T-helper 2 cell treated with Interferon-gamma antibody and Interleukin-4, amounts not matched to agents 5 μg/mL and 100 μg/mL, for 36 hours (primary cell): ENCODE data around the gene MIPOL1.
"Not testable (repeated sequence)": the region's sequence is repeated elsewhere in the genome, so short reads cannot be mapped to it uniquely, and the experiment has no call there.

Source experiments
- DNase-seq: peaks from one replicate; pipeline ENCODE4 v3.0.0; 2021; ENCODE audit warnings: low spot score
- H3K27ac Mint-ChIP-seq: one replicate; pipeline ENCODE4 v1.8.0; 2021; ENCODE audit warnings: mild to moderate bottlenecking, mixed read lengths
- H3K27me3 Mint-ChIP-seq: one replicate; pipeline ENCODE4 v1.8.0; 2021; ENCODE audit warnings: low read depth, mixed read lengths
- H3K36me3 Mint-ChIP-seq: one replicate; pipeline ENCODE4 v1.8.0; 2021; ENCODE audit warnings: low read depth, mixed read lengths
- H3K4me1 Mint-ChIP-seq: one replicate; pipeline ENCODE4 v1.8.0; 2021; ENCODE audit warnings: low read depth, mixed read lengths
- H3K4me3 Mint-ChIP-seq: one replicate; pipeline ENCODE4 v1.8.0; 2022; ENCODE audit warnings: mild to moderate bottlenecking, moderate library complexity, mixed read lengths
- H3K9me3 Mint-ChIP-seq: one replicate; pipeline ENCODE4 v1.8.0; 2021; ENCODE audit warnings: mixed read lengths

MIPOL1 gene

DNA sequence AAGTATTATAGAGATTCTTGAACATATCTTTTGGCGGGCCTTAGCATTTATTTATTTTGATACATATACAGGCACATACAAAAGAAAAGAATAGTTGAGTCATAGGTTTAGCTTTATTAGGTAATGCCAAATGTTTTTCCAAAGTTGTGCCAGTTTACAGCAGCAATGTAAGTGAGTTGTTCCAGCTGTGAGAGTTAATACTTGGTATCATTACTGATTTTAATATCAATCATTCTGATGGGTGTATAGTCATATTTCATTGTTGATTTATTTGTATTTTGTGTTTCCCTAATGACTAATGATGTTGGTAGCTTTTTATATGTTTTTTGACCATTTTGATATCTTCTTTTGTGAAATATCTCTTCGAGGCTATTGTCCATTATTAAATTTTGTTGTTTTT is 122.4 kb downstream of the MIPOL1 start:
- H3K27ac Mint-ChIP-seq: no peak overlapping the region
- H3K36me3 Mint-ChIP-seq: no peaks in the 10 kb centered on the region
- no peaks in the 10 kb centered on the region for H3K27me3 Mint-ChIP-seq
- peaks cover 17% of the 10 kb centered on the region for H3K9me3 Mint-ChIP-seq
- no peak overlapping the region for H3K4me3 Mint-ChIP-seq
- no peaks in the 10 kb centered on the region for H3K4me1 Mint-ChIP-seq
- no peak for DNase-seq

DNA sequence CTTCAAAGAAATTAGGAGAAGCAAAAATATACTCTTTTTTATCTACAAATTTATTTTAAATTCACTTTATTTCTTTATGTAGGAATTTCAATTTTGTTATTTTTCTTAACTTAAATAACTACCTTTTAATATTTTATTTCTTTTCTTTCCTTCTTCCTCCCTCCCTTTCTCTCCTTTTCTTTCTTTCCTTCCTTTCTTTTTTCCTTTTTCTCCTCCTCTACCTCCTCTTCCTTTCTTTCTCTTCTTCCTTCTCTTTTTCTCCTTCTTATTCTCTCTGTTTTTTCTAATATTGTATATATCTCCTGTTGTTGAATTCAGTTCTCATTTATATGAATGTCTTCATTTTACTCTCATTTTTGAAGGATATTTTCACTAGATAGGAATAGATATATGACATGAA is 127.6 kb downstream of the MIPOL1 start:
- H3K27ac Mint-ChIP-seq: no peak overlapping the region
- H3K27me3 Mint-ChIP-seq: no peaks in the 10 kb centered on the region
- peaks cover 12% of the 10 kb centered on the region for H3K9me3 Mint-ChIP-seq
- H3K36me3 Mint-ChIP-seq: no peaks in the 10 kb centered on the region
- H3K4me3 Mint-ChIP-seq: no peak overlapping the region
- H3K4me1 Mint-ChIP-seq: no peaks in the 10 kb centered on the region
- DNase-seq: no peak

DNA sequence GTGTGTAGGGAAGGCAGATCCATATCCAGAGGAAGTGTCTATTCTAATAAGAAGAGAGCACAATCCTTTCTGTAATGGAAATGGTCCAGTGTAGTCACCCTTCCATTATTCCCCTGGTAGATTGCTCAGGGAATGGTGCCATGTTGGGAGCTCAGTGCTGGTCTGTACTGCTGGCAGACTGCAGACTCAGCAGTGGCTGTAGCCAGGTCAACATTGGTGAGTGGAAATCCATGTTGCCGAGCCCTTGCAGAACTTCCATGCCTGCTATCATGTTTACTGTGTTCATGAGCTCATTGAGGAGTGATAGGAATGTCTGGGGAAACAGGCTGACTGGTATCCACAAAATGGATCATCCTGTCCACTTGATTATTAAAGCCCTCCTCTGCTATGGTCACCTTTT is 128.7 kb downstream of the MIPOL1 start:
- no peak overlapping the region for H3K27ac Mint-ChIP-seq
- no peaks in the 10 kb centered on the region for H3K27me3 Mint-ChIP-seq
- H3K4me1 Mint-ChIP-seq: no peaks in the 10 kb centered on the region
- H3K9me3 Mint-ChIP-seq: peaks cover 12% of the 10 kb centered on the region
- H3K36me3 Mint-ChIP-seq: no peaks in the 10 kb centered on the region
- no peak overlapping the region for H3K4me3 Mint-ChIP-seq
- DNase-seq: no peak

DNA sequence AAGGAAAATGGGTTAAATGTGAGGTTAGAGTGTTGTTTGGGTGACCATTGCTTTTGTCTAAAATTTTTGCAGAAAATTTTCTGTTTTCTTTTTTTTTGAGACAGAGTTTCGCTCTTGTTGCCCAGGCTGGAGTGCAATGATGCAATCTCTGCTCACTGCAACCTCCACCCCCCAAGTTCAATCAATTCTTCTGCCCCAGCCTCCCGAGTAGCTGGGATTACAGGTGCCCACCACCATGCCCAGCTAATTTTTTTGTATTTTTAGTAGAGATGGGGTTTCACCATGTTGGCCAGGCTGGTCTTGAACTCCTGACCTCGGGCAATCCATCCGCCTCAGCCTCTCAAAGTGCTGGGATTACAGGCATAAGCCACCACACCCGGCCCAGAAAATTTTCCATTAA is 130.2 kb downstream of the MIPOL1 start:
- H3K27ac Mint-ChIP-seq, H3K4me3 Mint-ChIP-seq, DNase-seq, H3K36me3 Mint-ChIP-seq, H3K4me1 Mint-ChIP-seq, H3K27me3 Mint-ChIP-seq: not testable (repeated sequence)
- peaks cover 12% of the 10 kb centered on the region for H3K9me3 Mint-ChIP-seq

DNA sequence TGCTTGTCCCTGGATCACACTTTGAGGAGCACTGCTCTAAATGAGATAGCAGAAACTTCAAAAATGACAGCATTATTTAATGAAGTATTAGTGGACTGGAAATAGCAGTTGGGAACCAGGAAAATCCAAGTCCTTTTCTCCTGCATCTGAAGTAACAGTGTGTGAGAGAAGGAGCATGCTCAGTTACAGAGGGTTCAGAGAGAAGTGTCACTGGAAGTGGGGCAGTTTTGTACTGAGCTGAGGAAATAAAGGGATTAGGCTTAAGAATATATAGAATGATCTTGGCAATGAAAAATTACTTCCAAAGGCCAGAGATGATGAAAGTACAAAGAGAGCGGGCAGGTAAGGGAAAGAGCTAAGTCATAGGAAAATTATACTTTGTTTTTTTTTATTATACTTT is 130.9 kb downstream of the MIPOL1 start:
- Mint-ChIP-seq H3K36me3 (no peaks in the 10 kb centered on the region), H3K9me3 (peaks cover 11% of the 10 kb centered on the region), H3K27ac (no peak overlapping the region), H3K4me1 (no peaks in the 10 kb centered on the region), H3K27me3 (no peaks in the 10 kb centered on the region), H3K4me3 (no peak overlapping the region)
- DNase-seq: no peak

DNA sequence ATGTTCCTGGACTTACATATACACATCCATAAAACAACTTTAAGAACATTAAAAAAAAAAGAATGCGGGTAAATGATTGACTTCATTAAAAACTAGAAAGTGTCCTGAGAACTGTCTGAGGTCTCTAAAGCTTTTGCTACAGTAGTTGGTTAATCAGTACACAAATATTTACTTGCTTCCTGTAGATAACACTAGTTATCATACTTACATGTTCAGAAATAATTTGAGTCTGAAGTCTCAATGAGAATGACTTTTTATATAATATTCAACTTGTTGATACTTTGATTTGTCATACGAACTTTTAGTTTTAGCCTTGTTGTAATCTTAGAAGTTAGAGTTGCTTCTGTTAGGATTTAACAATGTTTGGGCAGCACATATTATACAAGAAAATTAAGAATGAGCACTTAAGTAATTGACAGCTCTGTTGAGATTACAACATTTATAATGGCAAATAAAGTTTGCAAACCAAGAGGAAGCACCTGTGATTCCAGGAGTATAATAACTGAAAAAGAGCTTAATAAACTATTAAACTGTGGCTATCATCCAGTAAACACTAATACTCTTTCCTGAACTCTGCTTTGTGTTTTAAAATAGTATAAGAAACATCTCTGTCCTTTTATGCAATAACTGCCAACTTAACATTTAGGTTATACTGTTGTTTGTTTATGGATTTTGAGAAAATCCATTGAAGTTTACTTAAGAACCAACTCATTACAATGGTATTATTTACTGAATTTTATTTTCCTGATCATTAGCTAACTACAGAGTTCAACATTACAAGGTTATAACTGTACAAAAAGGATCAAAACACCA is 131.7 kb downstream of the MIPOL1 start:
- H3K27ac Mint-ChIP-seq: no peak overlapping the region
- DNase-seq: no peak

DNA sequence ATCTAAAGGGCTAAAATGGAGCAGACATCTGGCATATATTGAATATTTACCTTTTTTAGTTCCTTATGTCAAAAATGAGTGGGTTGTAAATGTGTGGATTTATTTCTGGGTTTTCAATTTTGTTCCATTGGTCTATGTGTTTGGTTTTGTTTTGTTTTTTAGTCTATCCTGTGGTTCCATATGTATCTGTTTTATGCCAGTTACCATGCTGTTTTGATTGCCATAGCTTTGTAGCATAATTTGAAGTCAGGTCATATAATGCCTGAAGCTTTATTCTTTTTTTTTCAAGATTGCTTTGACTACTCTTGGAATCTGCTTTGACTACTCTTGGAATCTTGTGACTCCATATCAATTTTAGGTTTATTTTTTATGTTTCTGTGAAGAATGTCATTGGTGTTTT is 133.2 kb downstream of the MIPOL1 start:
- H3K36me3 Mint-ChIP-seq: no peaks in the 10 kb centered on the region
- no peak overlapping the region for H3K27ac Mint-ChIP-seq
- no peaks in the 10 kb centered on the region for H3K27me3 Mint-ChIP-seq
- H3K9me3 Mint-ChIP-seq: peaks cover 8% of the 10 kb centered on the region
- no peak for DNase-seq
- no peaks in the 10 kb centered on the region for H3K4me1 Mint-ChIP-seq
- no peak overlapping the region for H3K4me3 Mint-ChIP-seq

More for the DNA sequence above, 131.7 kb downstream of the MIPOL1 start:
- H3K9me3 Mint-ChIP-seq: peaks cover 8% of the 10 kb centered on the region
- no peaks in the 10 kb centered on the region for H3K4me1 Mint-ChIP-seq
- H3K36me3 Mint-ChIP-seq: no peaks in the 10 kb centered on the region
- no peaks in the 10 kb centered on the region for H3K27me3 Mint-ChIP-seq
- H3K4me3 Mint-ChIP-seq: no peak overlapping the region

DNA sequence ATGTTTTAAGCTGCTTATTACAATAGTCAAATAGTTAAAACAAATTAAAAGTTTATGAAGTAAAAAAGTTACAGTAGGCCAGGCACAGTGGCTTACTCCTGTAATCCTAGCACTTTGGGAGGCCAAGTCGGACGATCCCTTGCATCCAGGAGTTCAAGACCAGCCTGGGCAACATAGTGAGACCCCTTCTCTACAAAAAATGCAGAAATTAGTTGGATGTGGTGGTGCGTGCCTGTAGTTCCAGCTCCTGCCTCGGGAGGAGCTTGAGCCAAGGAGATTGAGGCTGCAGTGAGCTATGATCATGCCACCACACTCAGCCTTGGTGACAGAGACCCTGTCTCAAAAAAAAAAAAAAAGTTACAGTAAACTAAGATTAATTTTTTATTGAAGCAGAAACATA is 142.6 kb downstream of the MIPOL1 start:
- no peaks in the 10 kb centered on the region for H3K4me1 Mint-ChIP-seq
- no peaks in the 10 kb centered on the region for H3K27me3 Mint-ChIP-seq
- H3K27ac Mint-ChIP-seq: no peak overlapping the region
- H3K4me3 Mint-ChIP-seq: no peak overlapping the region
- H3K36me3 Mint-ChIP-seq: no peaks in the 10 kb centered on the region
- peaks cover 10% of the 10 kb centered on the region for H3K9me3 Mint-ChIP-seq
- DNase-seq: no peak

DNA sequence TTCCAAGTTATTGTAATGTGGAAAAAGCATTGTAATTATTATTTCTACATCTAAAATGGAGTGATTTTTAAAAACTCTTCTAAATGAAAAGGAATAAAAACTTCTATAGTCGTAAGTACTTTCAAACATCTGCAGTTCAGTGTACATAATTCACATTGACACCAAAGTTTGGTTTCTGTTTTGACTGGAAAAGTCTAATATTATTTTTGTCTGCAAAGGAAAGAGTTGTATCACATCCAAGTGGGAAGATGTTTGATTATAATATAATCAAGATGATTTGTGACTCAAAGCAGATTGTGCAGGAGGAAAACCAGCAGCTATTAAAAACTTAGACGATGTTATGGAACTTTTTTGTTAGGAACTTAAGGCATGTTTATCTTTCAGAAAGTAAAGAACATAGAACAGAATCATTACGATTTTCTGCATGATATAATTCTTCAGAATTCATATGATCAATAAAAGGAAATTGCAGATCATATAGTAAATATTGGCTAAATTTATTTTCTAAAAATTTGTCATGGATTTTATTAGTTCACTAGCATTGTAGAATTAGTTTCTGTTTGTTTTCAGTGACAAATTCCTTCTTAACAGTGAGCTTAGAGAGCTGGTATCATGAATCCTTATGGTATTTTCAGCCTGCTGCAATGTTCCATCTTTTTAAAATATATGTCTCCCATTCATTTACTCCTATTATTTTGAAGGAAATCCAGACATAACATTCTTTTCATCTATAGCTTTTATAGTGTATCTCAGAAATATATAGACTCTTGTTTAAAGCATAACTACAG is 145.8 kb downstream of the MIPOL1 start:
- no peak for DNase-seq
- H3K9me3 Mint-ChIP-seq: peaks cover 27% of the 10 kb centered on the region
- no peaks in the 10 kb centered on the region for H3K27me3 Mint-ChIP-seq
- no peak overlapping the region for H3K27ac Mint-ChIP-seq
- H3K4me1 Mint-ChIP-seq: no peaks in the 10 kb centered on the region
- no peaks in the 10 kb centered on the region for H3K36me3 Mint-ChIP-seq
- H3K4me3 Mint-ChIP-seq: no peak overlapping the region

DNA sequence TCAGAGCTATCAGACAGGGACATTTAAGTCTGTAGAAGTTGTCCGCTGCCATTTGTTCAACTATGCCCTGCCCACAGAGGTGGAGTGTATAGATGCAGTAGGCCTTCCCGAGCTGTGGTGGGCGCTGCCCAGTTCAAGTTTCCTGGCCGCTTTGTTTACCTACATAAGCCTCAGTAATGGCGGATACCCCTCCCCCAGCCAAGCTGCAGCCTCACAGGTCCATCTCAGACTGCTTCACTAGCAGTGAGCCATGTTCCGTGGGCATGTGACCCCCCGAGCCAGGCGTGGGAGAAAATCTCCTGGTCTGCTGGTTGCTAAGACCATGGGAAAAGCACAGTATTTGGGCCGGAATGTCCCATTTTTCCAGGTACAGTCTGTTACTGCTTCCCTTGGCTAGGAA is 165.9 kb downstream of the MIPOL1 start:
- H3K27me3 Mint-ChIP-seq: no peaks in the 10 kb centered on the region
- H3K4me3 Mint-ChIP-seq: no peak overlapping the region
- no peaks in the 10 kb centered on the region for H3K4me1 Mint-ChIP-seq
- H3K36me3 Mint-ChIP-seq: no peaks in the 10 kb centered on the region
- no peak for DNase-seq
- H3K9me3 Mint-ChIP-seq: peaks cover 53% of the 10 kb centered on the region
- no peak overlapping the region for H3K27ac Mint-ChIP-seq

DNA sequence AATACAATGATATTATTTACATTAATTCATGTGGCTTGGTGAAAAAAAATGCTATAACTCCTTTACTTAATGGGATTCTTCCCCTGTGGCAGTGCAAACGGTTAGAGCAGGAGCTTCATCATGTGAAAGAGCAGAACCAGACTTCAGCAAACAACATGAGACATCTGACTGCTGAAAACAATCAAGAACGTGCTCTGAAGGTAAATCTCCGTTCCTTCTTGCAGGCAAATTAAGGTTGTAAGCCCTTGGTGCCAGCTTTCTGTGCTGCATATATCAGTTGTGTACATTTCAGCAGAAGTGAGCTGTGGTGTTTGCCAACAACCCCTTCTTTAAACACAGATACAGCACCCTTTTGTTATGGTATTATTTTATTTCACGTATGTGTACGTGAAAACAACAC is 171.7 kb downstream of the MIPOL1 start:
- Mint-ChIP-seq H3K9me3 (peaks cover 26% of the 10 kb centered on the region), H3K4me3 (no peak overlapping the region), H3K4me1 (no peaks in the 10 kb centered on the region), H3K27ac (no peak overlapping the region), H3K36me3 (no peaks in the 10 kb centered on the region), H3K27me3 (no peaks in the 10 kb centered on the region)
- DNase-seq: no peak

DNA sequence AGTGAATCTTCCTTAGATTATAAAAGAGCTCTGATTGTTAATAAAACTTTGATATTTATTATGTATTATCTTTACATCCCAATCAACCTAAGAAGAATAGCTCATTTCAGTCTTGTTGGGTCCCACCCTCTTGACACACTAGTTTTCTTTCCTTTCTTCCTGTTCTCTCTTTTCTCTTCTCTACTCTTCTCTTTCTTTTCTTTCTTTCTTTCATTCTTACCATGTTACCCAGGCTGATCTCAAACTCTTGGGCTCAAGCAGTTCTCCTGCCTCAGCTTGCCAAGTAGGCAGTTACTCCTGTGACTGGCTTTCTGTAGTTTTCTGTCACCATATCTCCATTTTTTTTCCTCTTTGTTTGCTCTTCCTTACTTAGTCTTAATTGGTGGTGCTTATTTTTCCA is 177.8 kb downstream of the MIPOL1 start:
- no peaks in the 10 kb centered on the region for H3K27me3 Mint-ChIP-seq
- H3K9me3 Mint-ChIP-seq: peaks cover 29% of the 10 kb centered on the region
- no peak overlapping the region for H3K4me3 Mint-ChIP-seq
- H3K27ac Mint-ChIP-seq: no peak overlapping the region
- no peak for DNase-seq
- no peaks in the 10 kb centered on the region for H3K36me3 Mint-ChIP-seq
- H3K4me1 Mint-ChIP-seq: no peaks in the 10 kb centered on the region

DNA sequence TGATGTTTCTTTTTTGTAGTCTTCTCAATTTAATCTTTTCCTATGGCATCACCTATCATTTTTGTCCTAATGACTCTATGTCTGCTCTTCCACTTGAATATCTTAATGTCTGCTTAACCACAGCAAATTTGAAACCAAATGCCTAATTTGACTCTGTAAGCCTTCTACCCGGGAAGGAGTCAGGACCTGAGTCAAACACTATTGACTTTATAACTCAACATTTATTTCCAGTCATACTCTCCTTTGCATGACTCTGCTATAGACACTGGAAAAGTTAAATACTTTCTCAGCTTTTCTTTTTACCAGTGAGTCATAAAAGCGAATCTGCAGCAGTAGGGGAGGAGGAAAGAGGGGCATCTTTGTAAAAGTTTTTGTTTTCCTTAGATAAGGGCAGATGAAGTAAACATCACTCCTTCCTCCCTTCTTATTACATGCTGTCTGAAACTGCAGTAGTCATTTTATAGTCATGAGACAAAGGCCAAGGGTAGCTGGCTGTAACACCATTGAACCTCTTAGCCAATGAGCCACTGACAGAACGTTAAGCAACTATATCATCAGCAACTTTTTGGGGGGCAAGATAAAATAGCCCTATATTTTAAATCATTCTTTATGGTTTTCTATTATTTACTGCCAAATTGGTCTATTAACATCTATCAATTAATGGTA is 179.3 kb downstream of the MIPOL1 start:
- Mint-ChIP-seq H3K27me3 (no peaks in the 10 kb centered on the region), H3K36me3 (no peaks in the 10 kb centered on the region), H3K9me3 (peaks cover 29% of the 10 kb centered on the region), H3K4me1 (no peaks in the 10 kb centered on the region), H3K4me3 (no peak overlapping the region), H3K27ac (no peak overlapping the region)
- no peak for DNase-seq

DNA sequence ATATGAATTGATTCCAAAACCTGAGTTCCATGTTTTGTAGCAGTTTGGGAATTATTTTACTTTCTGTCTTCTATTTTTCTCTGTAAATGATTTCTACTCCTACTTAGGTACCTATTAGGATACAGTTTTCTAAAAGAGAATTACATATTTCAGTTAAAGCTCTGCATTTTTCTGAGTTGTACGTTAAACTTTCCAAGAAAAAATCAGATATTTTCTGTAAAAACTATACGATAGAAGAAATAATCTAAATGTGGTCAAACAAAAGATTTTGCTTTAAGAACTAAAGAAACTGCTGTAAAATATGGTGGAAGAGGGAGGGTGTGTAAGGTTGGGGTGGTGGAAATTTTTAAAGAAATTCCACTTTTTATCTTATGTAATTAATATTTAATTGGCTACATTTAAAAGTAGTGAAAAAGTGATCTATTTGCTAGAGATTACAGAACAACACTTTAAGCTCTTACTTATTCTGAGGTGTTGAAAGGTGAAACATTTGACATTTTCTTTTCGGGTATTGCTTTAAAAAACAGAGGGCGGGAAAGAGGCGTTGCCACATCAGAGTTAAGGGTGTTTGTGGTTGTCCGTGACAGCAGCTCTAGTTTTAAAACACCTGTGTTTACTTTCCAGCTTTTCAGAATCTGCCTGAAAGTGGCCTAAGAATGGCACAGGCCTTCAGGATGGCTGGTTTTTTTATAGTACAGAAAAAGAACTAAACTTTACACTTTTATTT is 187.3 kb downstream of the MIPOL1 start:
- no peak for DNase-seq
- H3K36me3 Mint-ChIP-seq: no peaks in the 10 kb centered on the region
- H3K27ac Mint-ChIP-seq: no peak overlapping the region
- H3K4me1 Mint-ChIP-seq: no peaks in the 10 kb centered on the region
- H3K9me3 Mint-ChIP-seq: peaks cover 16% of the 10 kb centered on the region
- no peak overlapping the region for H3K4me3 Mint-ChIP-seq
- H3K27me3 Mint-ChIP-seq: no peaks in the 10 kb centered on the region
